ENCODE results near the gene SPOCD1.

- TF ChIP-seq, protein P1, sequence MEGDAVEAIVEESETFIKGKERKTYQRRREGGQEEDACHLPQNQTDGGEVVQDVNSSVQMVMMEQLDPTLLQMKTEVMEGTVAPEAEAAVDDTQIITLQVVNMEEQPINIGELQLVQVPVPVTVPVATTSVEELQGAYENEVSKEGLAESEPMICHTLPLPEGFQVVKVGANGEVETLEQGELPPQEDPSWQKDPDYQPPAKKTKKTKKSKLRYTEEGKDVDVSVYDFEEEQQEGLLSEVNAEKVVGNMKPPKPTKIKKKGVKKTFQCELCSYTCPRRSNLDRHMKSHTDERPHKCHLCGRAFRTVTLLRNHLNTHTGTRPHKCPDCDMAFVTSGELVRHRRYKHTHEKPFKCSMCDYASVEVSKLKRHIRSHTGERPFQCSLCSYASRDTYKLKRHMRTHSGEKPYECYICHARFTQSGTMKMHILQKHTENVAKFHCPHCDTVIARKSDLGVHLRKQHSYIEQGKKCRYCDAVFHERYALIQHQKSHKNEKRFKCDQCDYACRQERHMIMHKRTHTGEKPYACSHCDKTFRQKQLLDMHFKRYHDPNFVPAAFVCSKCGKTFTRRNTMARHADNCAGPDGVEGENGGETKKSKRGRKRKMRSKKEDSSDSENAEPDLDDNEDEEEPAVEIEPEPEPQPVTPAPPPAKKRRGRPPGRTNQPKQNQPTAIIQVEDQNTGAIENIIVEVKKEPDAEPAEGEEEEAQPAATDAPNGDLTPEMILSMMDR (conservative IDR thresholded peaks at IDR 0.05; ENCODE audit: low read length): no peak
- no peak for TF ChIP-seq EZH2phosphoT487 (IDR thresholded peaks at IDR 0.05; ENCODE audit: borderline replicate concordance)
Observed at GRCh38 chr1:31760471-31761470, 55.1 kb downstream of the SPOCD1 start.
